ENCODE measurements around the gene DLGAP1. TPM values are rescaled to one million over a fixed set of nuclear protein-coding genes. Genes with fewer than 3 reads are reported as not detected.
A peak's percentile ranks its signal among the peaks of the same experiment; 100 is the strongest.

Gene DLGAP1
- total RNA-seq, 6 experiments from 2014 or later, result 0.19 to 1.3 (median 0.62) TPM

DNA sequence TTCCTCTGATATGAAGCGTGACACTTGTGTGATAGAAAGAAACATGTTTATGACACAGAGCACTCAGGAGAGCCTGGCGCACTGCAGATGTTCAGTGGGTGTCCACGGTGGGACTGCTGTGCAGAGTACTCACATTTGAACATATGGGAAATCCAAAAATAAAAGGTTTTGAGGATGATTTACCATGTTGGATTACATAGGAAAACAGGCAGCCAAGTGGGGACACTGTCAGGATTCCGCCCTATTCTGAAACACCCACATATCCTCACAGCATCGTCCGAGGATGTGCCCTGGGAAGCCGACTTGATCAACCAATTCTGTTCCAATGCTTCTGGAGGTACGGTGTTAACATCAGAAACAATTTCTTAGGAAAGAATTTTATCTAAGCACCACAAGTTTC is 741.4 kb downstream of the DLGAP1 start:
- H3K27me3 Mint-ChIP-seq (ENCODE audit: insufficient read depth), result peaks cover 16% of the 10 kb centered on the region; the same call in 1 of the 2 replicates
- peaks cover 17% of the 10 kb centered on the region for H3K4me1 Mint-ChIP-seq (ENCODE audit: low read depth)

GRCh38 chr18:3713166-3713565 is 741.9 kb downstream of the DLGAP1 start:
- no peak overlapping the region for H3K27ac Mint-ChIP-seq
- H3K36me3 Mint-ChIP-seq (ENCODE audit: low read depth), result no peaks in the 10 kb centered on the region
- H3K9me3 Mint-ChIP-seq, result no peaks in the 10 kb centered on the region
- H3K27me3 Mint-ChIP-seq (ENCODE audit: insufficient read depth), result peaks cover 12% of the 10 kb centered on the region; the same call in 1 of the 2 replicates
- no peak overlapping the region for H3K4me3 Mint-ChIP-seq
- H3K4me1 Mint-ChIP-seq (ENCODE audit: low read depth), result peaks cover 17% of the 10 kb centered on the region
- DNase-seq, result no peak
- TF ChIP-seq, protein P1, sequence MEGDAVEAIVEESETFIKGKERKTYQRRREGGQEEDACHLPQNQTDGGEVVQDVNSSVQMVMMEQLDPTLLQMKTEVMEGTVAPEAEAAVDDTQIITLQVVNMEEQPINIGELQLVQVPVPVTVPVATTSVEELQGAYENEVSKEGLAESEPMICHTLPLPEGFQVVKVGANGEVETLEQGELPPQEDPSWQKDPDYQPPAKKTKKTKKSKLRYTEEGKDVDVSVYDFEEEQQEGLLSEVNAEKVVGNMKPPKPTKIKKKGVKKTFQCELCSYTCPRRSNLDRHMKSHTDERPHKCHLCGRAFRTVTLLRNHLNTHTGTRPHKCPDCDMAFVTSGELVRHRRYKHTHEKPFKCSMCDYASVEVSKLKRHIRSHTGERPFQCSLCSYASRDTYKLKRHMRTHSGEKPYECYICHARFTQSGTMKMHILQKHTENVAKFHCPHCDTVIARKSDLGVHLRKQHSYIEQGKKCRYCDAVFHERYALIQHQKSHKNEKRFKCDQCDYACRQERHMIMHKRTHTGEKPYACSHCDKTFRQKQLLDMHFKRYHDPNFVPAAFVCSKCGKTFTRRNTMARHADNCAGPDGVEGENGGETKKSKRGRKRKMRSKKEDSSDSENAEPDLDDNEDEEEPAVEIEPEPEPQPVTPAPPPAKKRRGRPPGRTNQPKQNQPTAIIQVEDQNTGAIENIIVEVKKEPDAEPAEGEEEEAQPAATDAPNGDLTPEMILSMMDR (IDR thresholded peaks at IDR 0.05), result no peak

More for the DNA sequence above, 741.4 kb downstream of the DLGAP1 start:
- no peaks in the 10 kb centered on the region for H3K36me3 Mint-ChIP-seq (ENCODE audit: low read depth)
- TF ChIP-seq, protein P1 (IDR thresholded peaks at IDR 0.05), result no peak
- H3K9me3 Mint-ChIP-seq, result no peaks in the 10 kb centered on the region
- H3K27ac Mint-ChIP-seq, result no peak overlapping the region
- no peak for DNase-seq
- H3K4me3 Mint-ChIP-seq, result no peak overlapping the region

- Mint-ChIP-seq H3K27me3 (ENCODE audit: insufficient read depth) (peaks cover 11% of the 10 kb centered on the region; the same call in 1 of the 2 replicates), H3K4me1 (ENCODE audit: low read depth) (peaks cover 17% of the 10 kb centered on the region), H3K27ac (no peak overlapping the region), H3K36me3 (ENCODE audit: low read depth) (no peaks in the 10 kb centered on the region), H3K4me3 (no peak overlapping the region), H3K9me3 (no peaks in the 10 kb centered on the region)
- TF ChIP-seq, protein P1 (IDR thresholded peaks at IDR 0.05), result no peak
- no peak for DNase-seq
Measured at GRCh38 chr18:3712491-3712890, 742.6 kb downstream of the DLGAP1 start.

- H3K4me3 Mint-ChIP-seq, result peak overlapping the region; percentile 11
- H3K9me3 Mint-ChIP-seq, result no peaks in the 10 kb centered on the region
- TF ChIP-seq, protein P1 (IDR thresholded peaks at IDR 0.05), result no peak
- H3K27ac Mint-ChIP-seq, result no peak overlapping the region
- H3K36me3 Mint-ChIP-seq (ENCODE audit: low read depth), result no peaks in the 10 kb centered on the region
- peaks cover 10% of the 10 kb centered on the region; the same call in 1 of the 2 replicates for H3K27me3 Mint-ChIP-seq (ENCODE audit: insufficient read depth)
- peaks cover 17% of the 10 kb centered on the region for H3K4me1 Mint-ChIP-seq (ENCODE audit: low read depth)
- DNase-seq, result peak; percentile 34
Measured at GRCh38 chr18:3710712-3711301, 744.3 kb downstream of the DLGAP1 start.

- TF ChIP-seq, protein P1 (IDR thresholded peaks at IDR 0.05), result no peak
- Mint-ChIP-seq H3K36me3 (ENCODE audit: low read depth) (no peaks in the 10 kb centered on the region), H3K27me3 (ENCODE audit: insufficient read depth) (peaks cover 8% of the 10 kb centered on the region; the same call in 1 of the 2 replicates), H3K27ac (no peak overlapping the region), H3K9me3 (no peaks in the 10 kb centered on the region), H3K4me3 (no peak overlapping the region), H3K4me1 (ENCODE audit: low read depth) (peaks cover 21% of the 10 kb centered on the region)
- DNase-seq, result no peak
Measured at GRCh38 chr18:3709205-3709604, 745.9 kb downstream of the DLGAP1 start.

Measured in HFFc6 (cell line).